Mammary epithelial cell (primary cell): ENCODE measurements around the gene CCDC169.

Experiments used
- EZH2 ChIP-seq: IDR thresholded peaks from 2 replicates; pipeline ENCODE4 v1.6.1; 2012; ENCODE audit warnings: low read length, inconsistent platforms, borderline replicate concordance
- TF ChIP-seq, protein P1 (sequence below), 2 donors: IDR thresholded peaks in 1 of 2; conservative IDR thresholded peaks in 1 of 2; 2 replicates each; pipeline ENCODE4 v1.5.1; 2011 to 2012; ENCODE audit warnings: inconsistent platforms in 2 of 2, low read length in 2 of 2, mild to moderate bottlenecking in 2 of 2, control low read depth in 1 of 2, low read depth in 1 of 2; ENCODE audit not compliant: insufficient read depth in 1 of 2; ENCODE audit errors: extremely low read depth in 1 of 2

DNA sequence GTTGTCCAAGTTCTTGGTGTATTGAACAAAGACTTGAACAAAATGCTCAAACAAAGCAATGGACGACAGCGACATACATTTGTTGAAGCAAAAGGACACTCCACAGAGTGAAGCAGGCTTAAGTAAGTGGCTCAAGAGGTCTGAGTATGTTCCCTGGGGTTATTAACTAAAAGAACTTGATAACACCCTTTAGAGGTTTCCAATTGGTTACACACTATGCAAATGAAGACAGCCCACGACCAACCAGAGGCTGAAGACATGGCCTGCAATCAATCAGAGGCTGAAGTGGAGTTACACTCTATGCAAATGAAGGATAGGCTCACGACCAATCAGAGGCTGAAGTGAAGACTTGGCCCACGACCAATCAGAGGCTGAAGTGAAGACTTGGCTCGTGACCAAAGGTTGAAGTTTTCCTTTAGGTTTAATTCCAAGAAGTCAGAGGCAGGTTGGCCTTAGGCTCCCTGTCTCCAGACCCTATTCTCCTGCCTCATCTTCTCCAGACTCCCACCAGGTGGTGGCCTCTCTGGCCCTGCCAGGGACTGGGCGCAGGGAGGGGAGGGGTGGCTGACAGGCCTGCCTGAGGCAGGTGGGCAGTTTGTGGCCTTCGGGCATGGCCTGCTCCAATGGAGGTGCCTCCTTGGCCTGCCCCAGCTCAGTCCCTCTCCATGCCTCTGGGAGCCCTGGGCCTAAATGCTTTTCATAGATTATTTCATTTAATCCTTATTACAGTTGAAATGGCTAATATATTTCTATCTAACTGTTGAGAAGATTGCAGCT is 38.1 kb downstream of the CCDC169 start:
- TF ChIP-seq, protein P1, sequence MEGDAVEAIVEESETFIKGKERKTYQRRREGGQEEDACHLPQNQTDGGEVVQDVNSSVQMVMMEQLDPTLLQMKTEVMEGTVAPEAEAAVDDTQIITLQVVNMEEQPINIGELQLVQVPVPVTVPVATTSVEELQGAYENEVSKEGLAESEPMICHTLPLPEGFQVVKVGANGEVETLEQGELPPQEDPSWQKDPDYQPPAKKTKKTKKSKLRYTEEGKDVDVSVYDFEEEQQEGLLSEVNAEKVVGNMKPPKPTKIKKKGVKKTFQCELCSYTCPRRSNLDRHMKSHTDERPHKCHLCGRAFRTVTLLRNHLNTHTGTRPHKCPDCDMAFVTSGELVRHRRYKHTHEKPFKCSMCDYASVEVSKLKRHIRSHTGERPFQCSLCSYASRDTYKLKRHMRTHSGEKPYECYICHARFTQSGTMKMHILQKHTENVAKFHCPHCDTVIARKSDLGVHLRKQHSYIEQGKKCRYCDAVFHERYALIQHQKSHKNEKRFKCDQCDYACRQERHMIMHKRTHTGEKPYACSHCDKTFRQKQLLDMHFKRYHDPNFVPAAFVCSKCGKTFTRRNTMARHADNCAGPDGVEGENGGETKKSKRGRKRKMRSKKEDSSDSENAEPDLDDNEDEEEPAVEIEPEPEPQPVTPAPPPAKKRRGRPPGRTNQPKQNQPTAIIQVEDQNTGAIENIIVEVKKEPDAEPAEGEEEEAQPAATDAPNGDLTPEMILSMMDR (conservative IDR thresholded peaks at IDR 0.05 in 1 of 2, IDR thresholded peaks at IDR 0.05 in 1 of 2; ENCODE audit: extremely low read depth in 1 of 2, insufficient read depth in 1 of 2, low read depth in 1 of 2, low read length in 2 of 2), result no peak
- TF ChIP-seq EZH2, result no peak
